HAP-1 (cell line): ENCODE data around the gene ABAT.
"Not testable (repeated sequence)": the region's sequence is repeated elsewhere in the genome, so short reads cannot be mapped to it uniquely, and the experiment has no call there.

Source experiments
- DNase-seq, 2 experiments: peaks; one replicate each; pipeline ENCODE4 v3.0.0-alpha.2; 2016 to 2020; ENCODE audit warnings: low spot score in 2 of 2
- H3K27me3 ChIP-seq: fragments of 250-450 bp; sonication (Bioruptor Pico); 2 replicates; pipeline ENCODE4 v1.5.1; 2020; ENCODE audit warnings: low read depth, mild to moderate bottlenecking, moderate library complexity
- H3K36me3 ChIP-seq: fragments of 250-450 bp; sonication (Bioruptor Pico); replicated peaks from 2 replicates; pipeline ENCODE4 v1.5.1; 2020; ENCODE audit warnings: mild to moderate bottlenecking
- H3K4me1 ChIP-seq: fragments of 250-450 bp; sonication (Bioruptor Pico); 2 replicates; pipeline ENCODE4 v1.5.1; 2020; ENCODE audit warnings: mild to moderate bottlenecking
- H3K4me3 ChIP-seq: fragments of 250-450 bp; sonication (Bioruptor Pico); 2 replicates; pipeline ENCODE4 v1.5.1; 2020; ENCODE audit warnings: mild to moderate bottlenecking, moderate library complexity
- H3K9me3 ChIP-seq: fragments of 250-450 bp; sonication (Bioruptor Pico); 2 replicates; pipeline ENCODE4 v1.5.1; 2020; ENCODE audit warnings: mild to moderate bottlenecking, moderate library complexity
- in situ Hi-C: fragments of 300-500 bp; cut with MboI; formaldehyde crosslinking; loops from 3 replicates; pipeline ENCODE4 v1.14.3; 2020; ENCODE audit warnings: low sequenced_read_pairs, inconsistent platforms, mixed read lengths

Gene ABAT

GRCh38 chr16:8739151-8739550 is 64.7 kb downstream of the ABAT start:
- DNase-seq, result no peak
- no peak overlapping the region for H3K4me3 ChIP-seq
- H3K9me3 ChIP-seq, result no peaks in the 10 kb centered on the region
- H3K27me3 ChIP-seq, result no peaks in the 10 kb centered on the region
- no peaks in the 10 kb centered on the region for H3K4me1 ChIP-seq
- H3K36me3 ChIP-seq, result no peaks in the 10 kb centered on the region
- in situ Hi-C loops, result no loop called here

GRCh38 chr16:8739989-8740704 is 65.7 kb downstream of the ABAT start:
- Histone ChIP-seq H3K4me3 (no peak overlapping the region), H3K36me3 (no peaks in the 10 kb centered on the region), H3K27me3 (no peaks in the 10 kb centered on the region), H3K4me1 (no peaks in the 10 kb centered on the region), H3K9me3 (no peaks in the 10 kb centered on the region)
- in situ Hi-C loops, result no loop called here
- DNase-seq, result no peak

- Histone ChIP-seq H3K4me3 (no peak overlapping the region), H3K36me3 (no peaks in the 10 kb centered on the region), H3K9me3 (no peaks in the 10 kb centered on the region), H3K4me1 (no peaks in the 10 kb centered on the region), H3K27me3 (no peaks in the 10 kb centered on the region)
- no peak for DNase-seq
- in situ Hi-C loops, result no loop called here
Measured at GRCh38 chr16:8740775-8741355, 66.4 kb downstream of the ABAT start.

- in situ Hi-C loops, result no loop called here
- Histone ChIP-seq H3K9me3 (no peaks in the 10 kb centered on the region), H3K27me3 (no peaks in the 10 kb centered on the region), H3K4me3 (no peak overlapping the region), H3K4me1 (no peaks in the 10 kb centered on the region), H3K36me3 (no peaks in the 10 kb centered on the region)
- no peak for DNase-seq
Measured at GRCh38 chr16:8741636-8742035, 67.2 kb downstream of the ABAT start.

GRCh38 chr16:8742068-8742467 is 67.7 kb downstream of the ABAT start:
- in situ Hi-C loops, result no loop called here
- H3K9me3 ChIP-seq, result no peaks in the 10 kb centered on the region
- H3K36me3 ChIP-seq, result no peaks in the 10 kb centered on the region
- no peak overlapping the region for H3K4me3 ChIP-seq
- DNase-seq, result no peak
- H3K27me3 ChIP-seq, result no peaks in the 10 kb centered on the region
- H3K4me1 ChIP-seq, result no peaks in the 10 kb centered on the region

GRCh38 chr16:8748944-8749343 is 74.5 kb downstream of the ABAT start:
- DNase-seq, H3K4me3 ChIP-seq, H3K36me3 ChIP-seq, H3K27me3 ChIP-seq, H3K9me3 ChIP-seq, in situ Hi-C loops, H3K4me1 ChIP-seq: not testable (repeated sequence)

- in situ Hi-C loops, result no loop called here
- DNase-seq, result no peak
- Histone ChIP-seq H3K27me3 (no peaks in the 10 kb centered on the region), H3K9me3 (no peaks in the 10 kb centered on the region), H3K36me3 (no peaks in the 10 kb centered on the region), H3K4me3 (no peak overlapping the region), H3K4me1 (no peaks in the 10 kb centered on the region)
Measured at GRCh38 chr16:8751481-8752311, 77.3 kb downstream of the ABAT start.

GRCh38 chr16:8752706-8753105 is 78.3 kb downstream of the ABAT start:
- in situ Hi-C loops, result no loop called here
- no peak for DNase-seq
- H3K27me3 ChIP-seq, result no peaks in the 10 kb centered on the region

GRCh38 chr16:8753416-8754054 is 79.1 kb downstream of the ABAT start:
- H3K9me3 ChIP-seq, result no peaks in the 10 kb centered on the region
- no peaks in the 10 kb centered on the region for H3K4me1 ChIP-seq
- H3K4me3 ChIP-seq, result no peak overlapping the region
- no peak for DNase-seq
- in situ Hi-C loops, result no loop called here
- H3K27me3 ChIP-seq, result no peaks in the 10 kb centered on the region
- no peaks in the 10 kb centered on the region for H3K36me3 ChIP-seq

More at GRCh38 chr16:8752706-8753105, 78.3 kb downstream of the ABAT start:
- no peaks in the 10 kb centered on the region for H3K4me1 ChIP-seq
- no peak overlapping the region for H3K4me3 ChIP-seq
- H3K36me3 ChIP-seq, result no peaks in the 10 kb centered on the region
- no peaks in the 10 kb centered on the region for H3K9me3 ChIP-seq

- no peak for DNase-seq
- Histone ChIP-seq H3K27me3 (no peaks in the 10 kb centered on the region), H3K4me3 (no peak overlapping the region), H3K4me1 (no peaks in the 10 kb centered on the region), H3K36me3 (no peaks in the 10 kb centered on the region), H3K9me3 (no peaks in the 10 kb centered on the region)
- in situ Hi-C loops, result no loop called here
Measured at GRCh38 chr16:8756755-8757154, 82.3 kb downstream of the ABAT start.

- no peaks in the 10 kb centered on the region for H3K36me3 ChIP-seq
- no peaks in the 10 kb centered on the region for H3K27me3 ChIP-seq
- H3K4me1 ChIP-seq, result no peaks in the 10 kb centered on the region
- in situ Hi-C loops, result no loop called here
- H3K9me3 ChIP-seq, result no peaks in the 10 kb centered on the region
- H3K4me3 ChIP-seq, result no peak overlapping the region
- no peak for DNase-seq
Measured at GRCh38 chr16:8758022-8758421, 83.6 kb downstream of the ABAT start.

GRCh38 chr16:8760021-8760420 is 85.6 kb downstream of the ABAT start:
- Histone ChIP-seq H3K27me3 (no peaks in the 10 kb centered on the region), H3K36me3 (no peaks in the 10 kb centered on the region), H3K4me1 (peaks cover 8% of the 10 kb centered on the region), H3K4me3 (no peak overlapping the region), H3K9me3 (no peaks in the 10 kb centered on the region)
- in situ Hi-C loops, result no loop called here
- no peak for DNase-seq

GRCh38 chr16:8761078-8761477 is 86.7 kb downstream of the ABAT start:
- no peak for DNase-seq
- H3K27me3 ChIP-seq, result no peaks in the 10 kb centered on the region
- no peaks in the 10 kb centered on the region for H3K36me3 ChIP-seq
- peaks cover 8% of the 10 kb centered on the region for H3K4me1 ChIP-seq
- H3K4me3 ChIP-seq, result no peak overlapping the region
- H3K9me3 ChIP-seq, result no peaks in the 10 kb centered on the region
- in situ Hi-C loops, result no loop called here

GRCh38 chr16:8762254-8762653 is 87.8 kb downstream of the ABAT start:
- DNase-seq, result no peak
- Histone ChIP-seq H3K4me1 (peaks cover 8% of the 10 kb centered on the region), H3K9me3 (no peaks in the 10 kb centered on the region), H3K27me3 (no peaks in the 10 kb centered on the region), H3K4me3 (no peak overlapping the region), H3K36me3 (no peaks in the 10 kb centered on the region)
- in situ Hi-C loops, result no loop called here
